HG03521 (cell line): ENCODE data around the gene ZNF460.

Experiments
- ATAC-seq: cut with Tn5 transposase; IDR thresholded peaks from one replicate; pipeline ENCODE4 v1.9.1; 2021; ENCODE audit warnings: mild to moderate bottlenecking, moderate library complexity; ENCODE audit not compliant: unreplicated experiment

Gene ZNF460

DNA sequence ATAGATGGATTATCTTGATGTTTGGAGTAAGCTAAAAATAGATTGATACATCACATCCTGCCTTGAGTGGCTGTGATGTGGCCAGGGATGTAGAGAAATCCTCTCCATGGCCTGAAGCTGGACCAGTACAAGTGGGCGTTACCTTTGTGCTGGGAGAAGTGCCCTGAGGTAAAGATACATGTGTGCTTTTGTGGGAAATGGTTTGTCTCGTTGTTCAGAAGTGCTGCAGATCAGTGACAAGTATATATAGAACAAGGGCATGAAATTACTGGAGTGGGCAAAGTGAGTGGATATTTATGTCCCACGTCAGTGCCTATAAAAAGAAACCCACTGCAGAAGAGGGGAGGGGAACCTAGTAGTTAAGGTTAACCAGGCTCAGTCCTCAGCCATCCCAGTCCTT lies 58.6 kb downstream of the ZNF460 start:
- ATAC-seq = no peak

DNA sequence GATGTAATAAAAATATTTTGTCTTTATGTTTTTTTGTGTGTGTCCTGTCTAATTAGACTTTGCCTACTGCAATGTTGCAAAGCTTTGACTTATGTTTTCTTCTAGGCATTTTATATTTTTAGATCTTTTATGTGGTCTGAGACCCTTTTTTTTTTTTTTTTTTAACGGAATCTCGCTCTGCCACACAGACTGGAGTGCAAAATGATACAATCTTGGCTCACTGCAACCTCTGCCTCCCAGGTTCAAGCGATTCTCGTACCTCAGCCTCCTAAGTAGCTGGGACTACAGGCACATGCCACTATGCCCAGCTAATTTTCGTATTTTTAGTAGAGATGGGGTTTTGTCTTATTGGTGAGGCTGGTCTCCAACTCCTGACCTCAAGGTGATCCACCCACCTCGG lies 62.3 kb downstream of the ZNF460 start:
- no peak for ATAC-seq
